HepG2 (cell line): ENCODE data around the gene PSMG4. TPM values are rescaled to one million over a fixed set of nuclear protein-coding genes. Genes with fewer than 3 reads are reported as not detected.

Experiments used
- BCL6 ChIP-seq: IDR thresholded peaks from 2 replicates; pipeline ENCODE4 v1.6.1; 2016; ENCODE audit warnings: missing genetic modification reagents, missing compliant biosample characterization
- FOXO1 ChIP-seq: sonication (generic); formaldehyde crosslinking; IDR thresholded peaks from 2 replicates; pipeline ENCODE4 v1.4.0; 2020; ENCODE audit warnings: missing genetic modification reagents
- HOXA3 ChIP-seq: sonication (generic); formaldehyde crosslinking; IDR thresholded peaks from 2 replicates; pipeline ENCODE4 v1.5.0; 2020; ENCODE audit warnings: missing genetic modification reagents
- RXRB ChIP-seq: IDR thresholded peaks from 2 replicates; pipeline ENCODE4 v1.6.1; 2016; ENCODE audit warnings: borderline replicate concordance, missing genetic modification reagents, missing compliant biosample characterization
- SMAD9 ChIP-seq: sonication (generic); formaldehyde crosslinking; IDR thresholded peaks from 2 replicates; pipeline ENCODE4 v1.5.1; 2020; ENCODE audit warnings: mild to moderate bottlenecking, missing genetic modification reagents
- TRIM24 ChIP-seq: sonication (generic); formaldehyde crosslinking; IDR thresholded peaks from 2 replicates; pipeline ENCODE4 v1.8.0; 2022; ENCODE audit warnings: mild to moderate bottlenecking, missing genetic modification reagents
- ZKSCAN1 ChIP-seq: fragments of 150-350 bp; IDR thresholded peaks from 2 replicates; pipeline ENCODE4 v1.6.1; 2014; ENCODE audit warnings: low read length
- ZNF12 ChIP-seq: sonication (generic); formaldehyde crosslinking; IDR thresholded peaks from 2 replicates; pipeline ENCODE4 v1.5.0; 2020; ENCODE audit warnings: missing genetic modification reagents
- ZNF292 ChIP-seq: sonication (generic); formaldehyde crosslinking; IDR thresholded peaks from 2 replicates; pipeline ENCODE4 v1.8.1; 2022; ENCODE audit warnings: mild to moderate bottlenecking, low read depth, missing genetic modification reagents, borderline replicate concordance
- ZNF451 ChIP-seq: sonication (generic); formaldehyde crosslinking; IDR thresholded peaks from 2 replicates; pipeline ENCODE4 v1.5.0; 2020; ENCODE audit warnings: mild to moderate bottlenecking, missing genetic modification reagents
- polyA plus RNA-seq, 8 experiments: library from polyadenylated mRNA; depleted of rRNA in 3 of 8; stranded (reverse) in 7 of 8; unstranded in 1 of 8; fragments of >200 nt; fragmentation: Illumina TruSeq in 4 of 8; extraction: Trizol in 4 of 8; gene quantifications; 2 replicates each; pipeline versions ENCODE4 v1.2.1 to v1.2.3, GENCODE V29; 2011 to 2016; ENCODE audit warnings: low read depth in 4 of 8, missing spikeins in 1 of 8, mixed read lengths in 1 of 8; ENCODE audit not compliant: insufficient read depth in 1 of 8
- total RNA-seq, 5 experiments: library from RNA; depleted of rRNA; stranded (reverse); fragments of >200 nt; fragmentation: Illumina TruSeq; extraction: Trizol; gene quantifications; 2 replicates each; pipeline ENCODE4 v1.2.3, GENCODE V29; 2016; ENCODE audit warnings: low read depth in 1 of 5
- TF ChIP-seq, protein P1 (sequence below): sonication (generic); formaldehyde crosslinking; IDR thresholded peaks from 2 replicates; pipeline ENCODE4 v1.5.0; 2020; ENCODE audit warnings: mild to moderate bottlenecking, missing genetic modification reagents, borderline replicate concordance
- TF ChIP-seq, protein P2 (sequence below): sonication (generic); formaldehyde crosslinking; IDR thresholded peaks from 2 replicates; pipeline ENCODE4 v1.8.0; 2022; ENCODE audit warnings: mild to moderate bottlenecking, missing genetic modification reagents, moderate library complexity
- TF ChIP-seq, protein P3 (sequence below): sonication (generic); formaldehyde crosslinking; IDR thresholded peaks from 2 replicates; pipeline ENCODE4 v1.5.0; 2020; ENCODE audit warnings: missing genetic modification reagents, mild to moderate bottlenecking, borderline replicate concordance
- TF ChIP-seq, protein P4 (sequence below): sonication (generic); formaldehyde crosslinking; IDR thresholded peaks from 2 replicates; pipeline ENCODE4 v1.4.0; 2020; ENCODE audit warnings: missing genetic modification reagents, mild to moderate bottlenecking, borderline replicate concordance
- TF ChIP-seq, protein P5 (sequence below): sonication (generic); formaldehyde crosslinking; IDR thresholded peaks from 2 replicates; pipeline ENCODE4 v1.5.1; 2020; ENCODE audit warnings: mild to moderate bottlenecking, missing genetic modification reagents, moderate library complexity

Gene PSMG4
- total and polyA plus RNA-seq, 2 of the 13 experiments (the other 11 are each of a cell fraction or from before 2014, with no cell fraction given): 28.5 to 32.8 TPM

DNA sequence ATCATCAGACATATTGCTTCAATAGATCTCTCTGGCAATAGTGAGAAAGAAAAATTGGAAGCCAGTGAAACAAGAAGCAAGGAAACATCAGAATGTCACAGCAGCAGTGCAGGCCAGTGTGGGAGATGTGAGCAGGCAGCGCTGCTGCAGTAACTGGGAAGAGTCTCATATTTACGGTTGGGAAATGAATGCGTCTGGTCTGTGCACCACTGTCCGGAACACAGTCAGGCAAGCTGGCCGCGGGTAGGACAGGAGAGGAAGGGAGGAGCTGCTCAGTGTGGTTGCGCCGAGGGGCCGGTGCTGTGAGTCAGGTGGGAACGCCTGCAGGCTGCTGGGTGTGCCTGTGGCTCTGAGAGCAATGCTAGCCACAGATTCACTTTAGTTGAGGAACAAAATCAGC is 6.4 kb upstream of the PSMG4 start (continued):
- TF ChIP-seq, protein P1, sequence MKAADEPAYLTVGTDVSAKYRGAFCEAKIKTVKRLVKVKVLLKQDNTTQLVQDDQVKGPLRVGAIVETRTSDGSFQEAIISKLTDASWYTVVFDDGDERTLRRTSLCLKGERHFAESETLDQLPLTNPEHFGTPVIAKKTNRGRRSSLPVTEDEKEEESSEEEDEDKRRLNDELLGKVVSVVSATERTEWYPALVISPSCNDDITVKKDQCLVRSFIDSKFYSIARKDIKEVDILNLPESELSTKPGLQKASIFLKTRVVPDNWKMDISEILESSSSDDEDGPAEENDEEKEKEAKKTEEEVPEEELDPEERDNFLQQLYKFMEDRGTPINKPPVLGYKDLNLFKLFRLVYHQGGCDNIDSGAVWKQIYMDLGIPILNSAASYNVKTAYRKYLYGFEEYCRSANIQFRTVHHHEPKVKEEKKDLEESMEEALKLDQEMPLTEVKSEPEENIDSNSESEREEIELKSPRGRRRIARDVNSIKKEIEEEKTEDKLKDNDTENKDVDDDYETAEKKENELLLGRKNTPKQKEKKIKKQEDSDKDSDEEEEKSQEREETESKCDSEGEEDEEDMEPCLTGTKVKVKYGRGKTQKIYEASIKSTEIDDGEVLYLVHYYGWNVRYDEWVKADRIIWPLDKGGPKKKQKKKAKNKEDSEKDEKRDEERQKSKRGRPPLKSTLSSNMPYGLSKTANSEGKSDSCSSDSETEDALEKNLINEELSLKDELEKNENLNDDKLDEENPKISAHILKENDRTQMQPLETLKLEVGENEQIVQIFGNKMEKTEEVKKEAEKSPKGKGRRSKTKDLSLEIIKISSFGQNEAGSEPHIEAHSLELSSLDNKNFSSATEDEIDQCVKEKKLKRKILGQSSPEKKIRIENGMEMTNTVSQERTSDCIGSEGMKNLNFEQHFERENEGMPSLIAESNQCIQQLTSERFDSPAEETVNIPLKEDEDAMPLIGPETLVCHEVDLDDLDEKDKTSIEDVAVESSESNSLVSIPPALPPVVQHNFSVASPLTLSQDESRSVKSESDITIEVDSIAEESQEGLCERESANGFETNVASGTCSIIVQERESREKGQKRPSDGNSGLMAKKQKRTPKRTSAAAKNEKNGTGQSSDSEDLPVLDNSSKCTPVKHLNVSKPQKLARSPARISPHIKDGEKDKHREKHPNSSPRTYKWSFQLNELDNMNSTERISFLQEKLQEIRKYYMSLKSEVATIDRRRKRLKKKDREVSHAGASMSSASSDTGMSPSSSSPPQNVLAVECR (CRISPR knock-in tag): 0 out of 2 replicates have a peak, but pooled peaks have one; percentile 11
- TF ChIP-seq, protein P2, sequence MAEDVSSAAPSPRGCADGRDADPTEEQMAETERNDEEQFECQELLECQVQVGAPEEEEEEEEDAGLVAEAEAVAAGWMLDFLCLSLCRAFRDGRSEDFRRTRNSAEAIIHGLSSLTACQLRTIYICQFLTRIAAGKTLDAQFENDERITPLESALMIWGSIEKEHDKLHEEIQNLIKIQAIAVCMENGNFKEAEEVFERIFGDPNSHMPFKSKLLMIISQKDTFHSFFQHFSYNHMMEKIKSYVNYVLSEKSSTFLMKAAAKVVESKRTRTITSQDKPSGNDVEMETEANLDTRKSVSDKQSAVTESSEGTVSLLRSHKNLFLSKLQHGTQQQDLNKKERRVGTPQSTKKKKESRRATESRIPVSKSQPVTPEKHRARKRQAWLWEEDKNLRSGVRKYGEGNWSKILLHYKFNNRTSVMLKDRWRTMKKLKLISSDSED: no peak
- TF ChIP-seq ZKSCAN1 (no peak), FOXO1 (CRISPR knock-in tag) (peak; percentile 49; the same call in 1 of the 2 replicates), BCL6 (CRISPR knock-in tag) (no peak), TRIM24 (CRISPR knock-in tag) (0 out of 2 replicates have a peak, but pooled peaks have one; percentile 30), HOXA3 (CRISPR knock-in tag) (peak; percentile 16; the same call in 1 of the 2 replicates), SMAD9 (CRISPR knock-in tag) (no peak), ZNF12 (CRISPR knock-in tag) (no peak), ZNF451 (CRISPR knock-in tag) (no peak), RXRB (CRISPR knock-in tag) (no peak), ZNF292 (CRISPR knock-in tag) (peak; percentile 68; the same call in 1 of the 2 replicates)
- TF ChIP-seq, protein P3, sequence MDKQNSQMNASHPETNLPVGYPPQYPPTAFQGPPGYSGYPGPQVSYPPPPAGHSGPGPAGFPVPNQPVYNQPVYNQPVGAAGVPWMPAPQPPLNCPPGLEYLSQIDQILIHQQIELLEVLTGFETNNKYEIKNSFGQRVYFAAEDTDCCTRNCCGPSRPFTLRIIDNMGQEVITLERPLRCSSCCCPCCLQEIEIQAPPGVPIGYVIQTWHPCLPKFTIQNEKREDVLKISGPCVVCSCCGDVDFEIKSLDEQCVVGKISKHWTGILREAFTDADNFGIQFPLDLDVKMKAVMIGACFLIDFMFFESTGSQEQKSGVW (CRISPR knock-in tag): no peak
- TF ChIP-seq, protein P4, sequence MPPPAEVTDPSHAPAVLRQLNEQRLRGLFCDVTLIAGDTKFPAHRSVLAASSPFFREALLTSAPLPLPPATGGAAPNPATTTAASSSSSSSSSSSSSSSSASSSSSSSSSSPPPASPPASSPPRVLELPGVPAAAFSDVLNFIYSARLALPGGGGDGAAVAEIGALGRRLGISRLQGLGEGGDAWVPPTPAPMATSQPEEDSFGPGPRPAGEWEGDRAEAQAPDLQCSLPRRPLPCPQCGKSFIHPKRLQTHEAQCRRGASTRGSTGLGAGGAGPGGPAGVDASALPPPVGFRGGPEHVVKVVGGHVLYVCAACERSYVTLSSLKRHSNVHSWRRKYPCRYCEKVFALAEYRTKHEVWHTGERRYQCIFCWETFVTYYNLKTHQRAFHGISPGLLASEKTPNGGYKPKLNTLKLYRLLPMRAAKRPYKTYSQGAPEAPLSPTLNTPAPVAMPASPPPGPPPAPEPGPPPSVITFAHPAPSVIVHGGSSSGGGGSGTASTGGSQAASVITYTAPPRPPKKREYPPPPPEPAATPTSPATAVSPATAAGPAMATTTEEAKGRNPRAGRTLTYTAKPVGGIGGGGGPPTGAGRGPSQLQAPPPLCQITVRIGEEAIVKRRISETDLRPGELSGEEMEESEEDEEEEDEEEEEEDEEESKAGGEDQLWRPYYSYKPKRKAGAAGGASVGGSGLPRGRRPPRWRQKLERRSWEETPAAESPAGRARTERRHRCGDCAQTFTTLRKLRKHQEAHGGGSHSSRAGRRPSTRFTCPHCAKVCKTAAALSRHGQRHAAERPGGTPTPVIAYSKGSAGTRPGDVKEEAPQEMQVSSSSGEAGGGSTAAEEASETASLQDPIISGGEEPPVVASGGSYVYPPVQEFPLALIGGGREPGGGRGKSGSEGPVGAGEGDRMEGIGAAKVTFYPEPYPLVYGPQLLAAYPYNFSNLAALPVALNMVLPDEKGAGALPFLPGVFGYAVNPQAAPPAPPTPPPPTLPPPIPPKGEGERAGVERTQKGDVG (CRISPR knock-in tag): no peak
- TF ChIP-seq, protein P5, sequence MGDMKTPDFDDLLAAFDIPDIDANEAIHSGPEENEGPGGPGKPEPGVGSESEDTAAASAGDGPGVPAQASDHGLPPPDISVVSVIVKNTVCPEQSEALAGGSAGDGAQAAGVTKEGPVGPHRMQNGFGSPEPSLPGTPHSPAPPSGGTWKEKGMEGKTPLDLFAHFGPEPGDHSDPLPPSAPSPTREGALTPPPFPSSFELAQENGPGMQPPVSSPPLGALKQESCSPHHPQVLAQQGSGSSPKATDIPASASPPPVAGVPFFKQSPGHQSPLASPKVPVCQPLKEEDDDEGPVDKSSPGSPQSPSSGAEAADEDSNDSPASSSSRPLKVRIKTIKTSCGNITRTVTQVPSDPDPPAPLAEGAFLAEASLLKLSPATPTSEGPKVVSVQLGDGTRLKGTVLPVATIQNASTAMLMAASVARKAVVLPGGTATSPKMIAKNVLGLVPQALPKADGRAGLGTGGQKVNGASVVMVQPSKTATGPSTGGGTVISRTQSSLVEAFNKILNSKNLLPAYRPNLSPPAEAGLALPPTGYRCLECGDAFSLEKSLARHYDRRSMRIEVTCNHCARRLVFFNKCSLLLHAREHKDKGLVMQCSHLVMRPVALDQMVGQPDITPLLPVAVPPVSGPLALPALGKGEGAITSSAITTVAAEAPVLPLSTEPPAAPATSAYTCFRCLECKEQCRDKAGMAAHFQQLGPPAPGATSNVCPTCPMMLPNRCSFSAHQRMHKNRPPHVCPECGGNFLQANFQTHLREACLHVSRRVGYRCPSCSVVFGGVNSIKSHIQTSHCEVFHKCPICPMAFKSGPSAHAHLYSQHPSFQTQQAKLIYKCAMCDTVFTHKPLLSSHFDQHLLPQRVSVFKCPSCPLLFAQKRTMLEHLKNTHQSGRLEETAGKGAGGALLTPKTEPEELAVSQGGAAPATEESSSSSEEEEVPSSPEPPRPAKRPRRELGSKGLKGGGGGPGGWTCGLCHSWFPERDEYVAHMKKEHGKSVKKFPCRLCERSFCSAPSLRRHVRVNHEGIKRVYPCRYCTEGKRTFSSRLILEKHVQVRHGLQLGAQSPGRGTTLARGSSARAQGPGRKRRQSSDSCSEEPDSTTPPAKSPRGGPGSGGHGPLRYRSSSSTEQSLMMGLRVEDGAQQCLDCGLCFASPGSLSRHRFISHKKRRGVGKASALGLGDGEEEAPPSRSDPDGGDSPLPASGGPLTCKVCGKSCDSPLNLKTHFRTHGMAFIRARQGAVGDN (CRISPR knock-in tag): peak; percentile 68
